HCT116 (cell line): Measurements from ENCODE around the gene PANX3.

Experiments used
- CBX3 ChIP-seq: IDR thresholded peaks from 2 replicates; pipeline ENCODE4 v1.6.1; 2012; ENCODE audit warnings: low read depth
- RAD21 ChIP-seq: IDR thresholded peaks from 2 replicates; pipeline ENCODE4 v1.6.1; 2012; ENCODE audit warnings: low read depth, mild to moderate bottlenecking
- TF ChIP-seq, protein P1 (sequence below), 3 experiments: fragments of 200-600 bp in 1 of 3; sonication (generic) in 1 of 3; IDR thresholded peaks in 2 of 3; conservative IDR thresholded peaks in 1 of 3; 2 replicates each; pipeline ENCODE4 v1.5.1; 2012 to 2017; ENCODE audit warnings: low read depth in 2 of 3, low read length in 2 of 3, antibody characterized with exemption in 1 of 3, borderline replicate concordance in 1 of 3, control low read depth in 1 of 3, mild to moderate bottlenecking in 1 of 3, mixed read lengths in 1 of 3, mixed run types in 1 of 3, moderate library complexity in 1 of 3; ENCODE audit not compliant: insufficient read depth in 1 of 3

- TF ChIP-seq, protein P1, sequence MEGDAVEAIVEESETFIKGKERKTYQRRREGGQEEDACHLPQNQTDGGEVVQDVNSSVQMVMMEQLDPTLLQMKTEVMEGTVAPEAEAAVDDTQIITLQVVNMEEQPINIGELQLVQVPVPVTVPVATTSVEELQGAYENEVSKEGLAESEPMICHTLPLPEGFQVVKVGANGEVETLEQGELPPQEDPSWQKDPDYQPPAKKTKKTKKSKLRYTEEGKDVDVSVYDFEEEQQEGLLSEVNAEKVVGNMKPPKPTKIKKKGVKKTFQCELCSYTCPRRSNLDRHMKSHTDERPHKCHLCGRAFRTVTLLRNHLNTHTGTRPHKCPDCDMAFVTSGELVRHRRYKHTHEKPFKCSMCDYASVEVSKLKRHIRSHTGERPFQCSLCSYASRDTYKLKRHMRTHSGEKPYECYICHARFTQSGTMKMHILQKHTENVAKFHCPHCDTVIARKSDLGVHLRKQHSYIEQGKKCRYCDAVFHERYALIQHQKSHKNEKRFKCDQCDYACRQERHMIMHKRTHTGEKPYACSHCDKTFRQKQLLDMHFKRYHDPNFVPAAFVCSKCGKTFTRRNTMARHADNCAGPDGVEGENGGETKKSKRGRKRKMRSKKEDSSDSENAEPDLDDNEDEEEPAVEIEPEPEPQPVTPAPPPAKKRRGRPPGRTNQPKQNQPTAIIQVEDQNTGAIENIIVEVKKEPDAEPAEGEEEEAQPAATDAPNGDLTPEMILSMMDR (IDR thresholded peaks at IDR 0.05 in 2 of 3, conservative IDR thresholded peaks at IDR 0.05 in 1 of 3; ENCODE audit: borderline replicate concordance in 1 of 3, insufficient read depth in 1 of 3, low read depth in 2 of 3, low read length in 2 of 3), result peak; percentile 63 to 71 (median 66)
- TF ChIP-seq RAD21 (peak; percentile 63), CBX3 (no peak)
Observed at GRCh38 chr11:124586238-124586860, 24.9 kb upstream of the PANX3 start.
